Measurements from ENCODE around the gene DRG2. TPM values are rescaled to one million over a fixed set of nuclear protein-coding genes. Genes with fewer than 3 reads are reported as not detected.

Gene DRG2
- total and polyA plus RNA-seq, 4 donors: 28.6 to 41.3 (median 35.6) TPM

DNA sequence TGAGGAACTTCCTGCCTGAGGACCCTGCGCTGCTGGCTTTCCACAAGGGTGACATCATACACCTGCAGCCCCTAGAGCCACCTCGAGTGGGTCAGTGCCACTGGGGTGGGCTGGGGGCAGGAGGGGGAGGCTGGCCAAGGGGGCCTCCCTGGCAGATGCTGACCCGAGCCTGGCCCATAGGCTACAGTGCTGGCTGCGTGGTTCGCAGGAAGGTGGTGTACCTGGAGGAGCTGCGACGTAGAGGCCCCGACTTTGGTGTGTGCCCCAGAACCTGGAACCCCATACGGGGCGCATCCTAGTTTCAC lies 69.2 kb downstream of the DRG2 start:
- WGBS, 2 donors: 92 to 94% methylated on average over 10 of the region's 10 CpGs
- Histone ChIP-seq H3K9ac (ENCODE audit: insufficient read depth in 1 of 2, low read length in 2 of 2) (no peak overlapping the region), H3K27me3 (ENCODE audit: control insufficient read depth in 3 of 3, insufficient read depth in 3 of 3, low read length in 2 of 3) (no peaks in the 10 kb centered on the region), H3K27ac (ENCODE audit: low read depth in 1 of 2, low read length in 1 of 2) (no peak overlapping the region), H3K4me1 (ENCODE audit: control insufficient read depth in 5 of 5, insufficient read depth in 5 of 5, low read length in 5 of 5) (peaks cover 0 to 12% (median 0%) of the 10 kb centered on the region in 5 donors), H3K9me3 (ENCODE audit: control insufficient read depth in 4 of 4, insufficient read depth in 3 of 4, low read length in 3 of 4) (no peaks in the 10 kb centered on the region), H3K4me3 (no peak overlapping the region), H3K36me3 (ENCODE audit: control insufficient read depth in 4 of 4, insufficient read depth in 4 of 4, low read length in 4 of 4) (no peaks in the 10 kb centered on the region)
- DNase-seq (no peak), ATAC-seq (ENCODE audit: insufficient read depth, low FRiP score) (no peak)
- TF ChIP-seq, protein P1, sequence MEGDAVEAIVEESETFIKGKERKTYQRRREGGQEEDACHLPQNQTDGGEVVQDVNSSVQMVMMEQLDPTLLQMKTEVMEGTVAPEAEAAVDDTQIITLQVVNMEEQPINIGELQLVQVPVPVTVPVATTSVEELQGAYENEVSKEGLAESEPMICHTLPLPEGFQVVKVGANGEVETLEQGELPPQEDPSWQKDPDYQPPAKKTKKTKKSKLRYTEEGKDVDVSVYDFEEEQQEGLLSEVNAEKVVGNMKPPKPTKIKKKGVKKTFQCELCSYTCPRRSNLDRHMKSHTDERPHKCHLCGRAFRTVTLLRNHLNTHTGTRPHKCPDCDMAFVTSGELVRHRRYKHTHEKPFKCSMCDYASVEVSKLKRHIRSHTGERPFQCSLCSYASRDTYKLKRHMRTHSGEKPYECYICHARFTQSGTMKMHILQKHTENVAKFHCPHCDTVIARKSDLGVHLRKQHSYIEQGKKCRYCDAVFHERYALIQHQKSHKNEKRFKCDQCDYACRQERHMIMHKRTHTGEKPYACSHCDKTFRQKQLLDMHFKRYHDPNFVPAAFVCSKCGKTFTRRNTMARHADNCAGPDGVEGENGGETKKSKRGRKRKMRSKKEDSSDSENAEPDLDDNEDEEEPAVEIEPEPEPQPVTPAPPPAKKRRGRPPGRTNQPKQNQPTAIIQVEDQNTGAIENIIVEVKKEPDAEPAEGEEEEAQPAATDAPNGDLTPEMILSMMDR (IDR thresholded peaks at IDR 0.05; ENCODE audit: control extremely low read depth, extremely low read depth): no peak

Other genes with a start within 250 kb of the DRG2 start
- 10 to 100 TPM; 45.1 to 56.5 TPM for gene TOM1L2, start 115.5 kb upstream of the DRG2 start, total RNA-seq
- gene TOM1L2, start 115.5 kb upstream of the DRG2 start, polyA plus RNA-seq: 10 to 100 TPM; 21.5 to 26.5 TPM
- gene DRC3, start 115.1 kb upstream of the DRG2 start, total RNA-seq: 10 to 100 TPM; 19.7 to 29.5 TPM
- gene DRC3, start 115.1 kb upstream of the DRG2 start, polyA plus RNA-seq: 1 to 10 TPM; 6.6 to 7.2 TPM
- gene ATPAF2, start 48.8 kb upstream of the DRG2 start, total RNA-seq: 10 to 100 TPM; 17.7 to 32.9 TPM
- gene ATPAF2, start 48.8 kb upstream of the DRG2 start, polyA plus RNA-seq: 10 to 100 TPM; 22.8 to 23.7 TPM
- 1 to 10 TPM; 6.5 to 7.2 TPM for gene GID4, start 48.5 kb upstream of the DRG2 start, total RNA-seq
- 1 to 10 TPM; 3.9 to 4.0 TPM for gene GID4, start 48.5 kb upstream of the DRG2 start, polyA plus RNA-seq
- gene MYO15A, start 20.8 kb downstream of the DRG2 start, total RNA-seq: 1 to 10 TPM; 2.1 to 2.4 TPM
- 1 to 10 TPM in 1 of 2 donors, under 1 TPM in 1; 0.56 to 2.7 TPM for gene MYO15A, start 20.8 kb downstream of the DRG2 start, polyA plus RNA-seq
- 100 to 1,000 TPM in 1 of 2 donors, 10 to 100 TPM in 1; 83.0 to 104 TPM for gene ALKBH5, start 95.9 kb downstream of the DRG2 start, total RNA-seq
- gene ALKBH5, start 95.9 kb downstream of the DRG2 start, polyA plus RNA-seq: 10 to 100 TPM; 30.2 to 36.5 TPM
- gene LLGL1, start 137.7 kb downstream of the DRG2 start, total RNA-seq: 10 to 100 TPM; 14.7 to 21.8 TPM
- 1 to 10 TPM; 7.1 to 9.5 TPM for gene LLGL1, start 137.7 kb downstream of the DRG2 start, polyA plus RNA-seq
- 100 to 1,000 TPM; 152 to 391 TPM for gene FLII, start 170.8 kb downstream of the DRG2 start, total RNA-seq
- gene FLII, start 170.8 kb downstream of the DRG2 start, polyA plus RNA-seq: 100 to 1,000 TPM; 234 to 298 TPM
- 10 to 100 TPM; 15.5 to 24.1 TPM for gene MIEF2, start 172.7 kb downstream of the DRG2 start, total RNA-seq
- gene MIEF2, start 172.7 kb downstream of the DRG2 start, polyA plus RNA-seq: 10 to 100 TPM in 1 of 2 donors, 1 to 10 TPM in 1; 7.3 to 10.8 TPM
- gene TOP3A, start 227.0 kb downstream of the DRG2 start, total RNA-seq: 10 to 100 TPM; 36.5 to 41.4 TPM
- 10 to 100 TPM; 14.6 to 17.0 TPM for gene TOP3A, start 227.0 kb downstream of the DRG2 start, polyA plus RNA-seq
- gene SMCR8, start 227.3 kb downstream of the DRG2 start, total RNA-seq: 10 to 100 TPM; 17.4 to 20.9 TPM
- 10 to 100 TPM in 1 of 2 donors, 1 to 10 TPM in 1; 4.2 to 12.7 TPM for gene SMCR8, start 227.3 kb downstream of the DRG2 start, polyA plus RNA-seq